ENCODE data around the gene CD24. TPM values are rescaled to one million over a fixed set of nuclear protein-coding genes. Genes with fewer than 3 reads are reported as not detected.
A peak's percentile ranks its signal among the peaks of the same experiment; 100 is the strongest.

The CD24 gene
- total RNA-seq, 1 donor, result 3.3 TPM

DNA sequence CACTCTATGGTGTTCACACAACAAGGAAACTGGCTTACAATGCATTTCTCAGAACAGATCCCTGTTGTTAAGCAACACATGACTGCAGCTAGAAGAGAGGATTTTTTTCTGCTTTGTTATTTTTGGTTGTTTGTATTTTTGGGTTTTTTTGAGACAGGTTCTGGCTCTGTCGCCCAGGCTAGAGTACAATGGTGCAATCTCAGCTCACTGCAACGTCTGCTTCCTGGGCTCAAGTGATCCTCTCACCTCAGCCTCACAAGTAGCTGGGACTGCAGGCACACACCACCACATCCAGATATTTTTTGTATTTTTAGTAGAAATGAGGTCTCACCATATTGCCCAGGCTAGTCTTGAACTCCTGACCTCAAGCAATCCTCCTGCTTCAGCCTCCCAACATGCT lies 12.7 kb downstream of the CD24 start:
- Histone ChIP-seq H3K4me1 (ENCODE audit: insufficient read depth, low read length) (no peaks in the 10 kb centered on the region), H3K4me3 (ENCODE audit: insufficient read depth, low read length) (no peak overlapping the region), H3K79me2 (ENCODE audit: insufficient read depth, low read length) (no peaks in the 10 kb centered on the region), H3K9me3 (ENCODE audit: low read depth, low read length) (no peaks in the 10 kb centered on the region), H3K27me3 (ENCODE audit: insufficient read depth, low read length) (no peaks in the 10 kb centered on the region), H3K4me2 (ENCODE audit: insufficient read depth, low read length) (no peak overlapping the region), H3K27ac (ENCODE audit: low read depth, low read length) (no peak overlapping the region), H2AFZ (ENCODE audit: low read length) (no peak overlapping the region), H3K36me3 (ENCODE audit: insufficient read depth, low read length) (no peaks in the 10 kb centered on the region), H4K20me1 (ENCODE audit: insufficient read depth, low read length) (no peaks in the 10 kb centered on the region)
- TF ChIP-seq, protein P1, sequence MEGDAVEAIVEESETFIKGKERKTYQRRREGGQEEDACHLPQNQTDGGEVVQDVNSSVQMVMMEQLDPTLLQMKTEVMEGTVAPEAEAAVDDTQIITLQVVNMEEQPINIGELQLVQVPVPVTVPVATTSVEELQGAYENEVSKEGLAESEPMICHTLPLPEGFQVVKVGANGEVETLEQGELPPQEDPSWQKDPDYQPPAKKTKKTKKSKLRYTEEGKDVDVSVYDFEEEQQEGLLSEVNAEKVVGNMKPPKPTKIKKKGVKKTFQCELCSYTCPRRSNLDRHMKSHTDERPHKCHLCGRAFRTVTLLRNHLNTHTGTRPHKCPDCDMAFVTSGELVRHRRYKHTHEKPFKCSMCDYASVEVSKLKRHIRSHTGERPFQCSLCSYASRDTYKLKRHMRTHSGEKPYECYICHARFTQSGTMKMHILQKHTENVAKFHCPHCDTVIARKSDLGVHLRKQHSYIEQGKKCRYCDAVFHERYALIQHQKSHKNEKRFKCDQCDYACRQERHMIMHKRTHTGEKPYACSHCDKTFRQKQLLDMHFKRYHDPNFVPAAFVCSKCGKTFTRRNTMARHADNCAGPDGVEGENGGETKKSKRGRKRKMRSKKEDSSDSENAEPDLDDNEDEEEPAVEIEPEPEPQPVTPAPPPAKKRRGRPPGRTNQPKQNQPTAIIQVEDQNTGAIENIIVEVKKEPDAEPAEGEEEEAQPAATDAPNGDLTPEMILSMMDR (IDR thresholded peaks at IDR 0.05; ENCODE audit: extremely low read depth, low read depth, low read length), result no peak
- no peak for DNase-seq (ENCODE audit: insufficient read length, low spot score, missing footprints)

DNA sequence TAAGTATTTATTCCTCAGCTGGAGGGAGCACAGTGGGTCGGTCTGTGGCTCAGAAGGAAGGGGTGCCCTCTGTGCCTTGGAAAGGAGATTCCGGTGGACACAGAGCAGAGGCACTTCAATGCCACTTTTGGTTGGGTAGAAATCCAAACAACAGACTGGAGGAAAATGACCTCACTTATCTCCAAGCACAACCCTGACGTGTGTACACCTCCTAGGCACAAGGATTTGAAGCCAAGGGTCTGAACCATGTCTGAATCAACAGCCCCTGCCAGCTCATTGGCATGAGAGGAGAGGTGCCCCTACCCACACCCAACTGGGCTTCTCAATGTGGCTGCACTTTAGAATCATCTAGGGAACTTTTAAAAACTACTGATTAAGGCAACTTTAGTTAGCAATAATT lies 13.4 kb downstream of the CD24 start:
- Histone ChIP-seq H2AFZ (ENCODE audit: low read length) (no peak overlapping the region), H3K9me3 (ENCODE audit: low read depth, low read length) (no peaks in the 10 kb centered on the region), H3K4me2 (ENCODE audit: insufficient read depth, low read length) (no peak overlapping the region), H3K4me3 (ENCODE audit: insufficient read depth, low read length) (no peak overlapping the region), H3K36me3 (ENCODE audit: insufficient read depth, low read length) (no peaks in the 10 kb centered on the region), H3K27ac (ENCODE audit: low read depth, low read length) (no peak overlapping the region), H3K4me1 (ENCODE audit: insufficient read depth, low read length) (no peaks in the 10 kb centered on the region), H4K20me1 (ENCODE audit: insufficient read depth, low read length) (no peaks in the 10 kb centered on the region), H3K27me3 (ENCODE audit: insufficient read depth, low read length) (no peaks in the 10 kb centered on the region), H3K79me2 (ENCODE audit: insufficient read depth, low read length) (no peaks in the 10 kb centered on the region)
- TF ChIP-seq, protein P1 (IDR thresholded peaks at IDR 0.05; ENCODE audit: extremely low read depth, low read depth, low read length), result no peak
- DNase-seq (ENCODE audit: insufficient read length, low spot score, missing footprints), result no peak

DNA sequence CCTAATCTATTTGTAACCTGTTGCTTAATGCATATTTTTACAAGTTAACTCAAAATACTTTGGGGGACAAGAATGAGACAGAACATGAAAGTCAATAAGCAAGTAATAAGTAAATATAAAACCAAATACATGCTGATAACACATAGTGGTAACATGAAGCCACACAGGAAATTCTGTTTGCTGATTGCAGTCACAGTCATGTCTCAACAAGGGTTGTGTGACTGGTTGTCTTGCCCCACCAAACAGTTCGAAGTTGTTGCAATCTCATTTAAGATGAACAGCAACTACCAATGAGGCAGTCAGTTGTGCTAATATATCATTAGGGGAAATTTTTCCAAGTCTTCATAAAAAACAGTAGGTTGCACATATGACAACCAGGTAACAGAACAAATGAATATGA lies 14.5 kb downstream of the CD24 start:
- no peaks in the 10 kb centered on the region for H3K9me3 ChIP-seq (ENCODE audit: low read depth, low read length)
- H3K79me2 ChIP-seq (ENCODE audit: insufficient read depth, low read length), result no peaks in the 10 kb centered on the region
- no peak for DNase-seq (ENCODE audit: insufficient read length, low spot score, missing footprints)
- no peak overlapping the region for H3K27ac ChIP-seq (ENCODE audit: low read depth, low read length)
- H4K20me1 ChIP-seq (ENCODE audit: insufficient read depth, low read length), result no peaks in the 10 kb centered on the region
- no peak overlapping the region for H3K4me2 ChIP-seq (ENCODE audit: insufficient read depth, low read length)
- no peak overlapping the region for H2AFZ ChIP-seq (ENCODE audit: low read length)
- H3K27me3 ChIP-seq (ENCODE audit: insufficient read depth, low read length), result no peaks in the 10 kb centered on the region
- H3K4me3 ChIP-seq (ENCODE audit: insufficient read depth, low read length), result no peak overlapping the region
- TF ChIP-seq, protein P1 (IDR thresholded peaks at IDR 0.05; ENCODE audit: extremely low read depth, low read depth, low read length), result no peak
- H3K4me1 ChIP-seq (ENCODE audit: insufficient read depth, low read length), result no peaks in the 10 kb centered on the region
- no peaks in the 10 kb centered on the region for H3K36me3 ChIP-seq (ENCODE audit: insufficient read depth, low read length)

DNA sequence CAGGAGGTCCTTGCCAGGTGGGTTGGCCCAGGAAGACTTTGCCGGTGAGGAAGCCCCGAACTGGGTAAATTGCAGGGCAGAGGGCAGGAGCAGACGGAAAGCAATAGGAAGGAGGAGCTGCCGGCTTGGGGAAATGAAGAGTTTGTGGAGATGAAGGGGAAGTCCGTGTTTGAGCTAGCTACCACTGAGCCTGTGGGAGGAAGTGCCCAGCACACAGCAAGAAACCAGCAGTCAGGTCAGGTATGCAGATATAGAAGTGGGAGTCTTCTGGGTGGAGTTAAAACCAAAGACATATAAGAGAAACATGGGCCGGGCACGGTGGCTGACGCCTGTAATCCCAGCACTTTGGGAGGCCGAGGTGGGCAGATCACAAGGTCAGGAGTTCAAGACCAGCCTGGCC lies 34.7 kb downstream of the CD24 start:
- H3K4me3 ChIP-seq (ENCODE audit: insufficient read depth, low read length), result no peak overlapping the region
- no peak overlapping the region for H2AFZ ChIP-seq (ENCODE audit: low read length)
- H4K20me1 ChIP-seq (ENCODE audit: insufficient read depth, low read length), result no peaks in the 10 kb centered on the region
- TF ChIP-seq, protein P1 (IDR thresholded peaks at IDR 0.05; ENCODE audit: extremely low read depth, low read depth, low read length), result no peak
- H3K9me3 ChIP-seq (ENCODE audit: low read depth, low read length), result no peaks in the 10 kb centered on the region
- peak; percentile 13 for DNase-seq (ENCODE audit: insufficient read length, low spot score, missing footprints)
- H3K4me2 ChIP-seq (ENCODE audit: insufficient read depth, low read length), result no peak overlapping the region
- H3K27me3 ChIP-seq (ENCODE audit: insufficient read depth, low read length), result peaks cover 13% of the 10 kb centered on the region
- no peak overlapping the region for H3K27ac ChIP-seq (ENCODE audit: low read depth, low read length)
- no peaks in the 10 kb centered on the region for H3K36me3 ChIP-seq (ENCODE audit: insufficient read depth, low read length)
- H3K79me2 ChIP-seq (ENCODE audit: insufficient read depth, low read length), result no peaks in the 10 kb centered on the region
- H3K4me1 ChIP-seq (ENCODE audit: insufficient read depth, low read length), result no peaks in the 10 kb centered on the region

All from osteoblast (primary cell).